RWPE1 (cell line): ENCODE data around the gene FANCL.

ENCODE experiments used
- CTCF ChIA-PET: fragments of 350-600 bp; sonication (Branson Sonifier 250); formaldehyde crosslinking; extraction: SDS; loops from one replicate; lab custom pipeline; 2021; lab: Yijun Ruan, JAX
- POLR2A ChIA-PET: fragments of 400-600 bp; formaldehyde crosslinking; extraction: SDS; loops from one replicate; lab custom pipeline; 2020; ENCODE audit warnings: antibody characterized with exemption; ENCODE audit not compliant: low non-redundant PET; lab: Yijun Ruan, JAX
- DNase-seq: peaks from one replicate; pipeline ENCODE4 v3.0.0; 2012; ENCODE audit warnings: low spot score
- H3K27ac ChIP-seq: fragments of 450-650 bp; 2 replicates; pipeline ENCODE4 v1.5.1; 2017
- TF ChIP-seq, protein P1 (sequence below): fragments of 450-650 bp; conservative IDR thresholded peaks from 2 replicates; pipeline ENCODE4 v1.5.1; 2017; ENCODE audit warnings: low read depth, mild to moderate bottlenecking

FANCL gene

DNA sequence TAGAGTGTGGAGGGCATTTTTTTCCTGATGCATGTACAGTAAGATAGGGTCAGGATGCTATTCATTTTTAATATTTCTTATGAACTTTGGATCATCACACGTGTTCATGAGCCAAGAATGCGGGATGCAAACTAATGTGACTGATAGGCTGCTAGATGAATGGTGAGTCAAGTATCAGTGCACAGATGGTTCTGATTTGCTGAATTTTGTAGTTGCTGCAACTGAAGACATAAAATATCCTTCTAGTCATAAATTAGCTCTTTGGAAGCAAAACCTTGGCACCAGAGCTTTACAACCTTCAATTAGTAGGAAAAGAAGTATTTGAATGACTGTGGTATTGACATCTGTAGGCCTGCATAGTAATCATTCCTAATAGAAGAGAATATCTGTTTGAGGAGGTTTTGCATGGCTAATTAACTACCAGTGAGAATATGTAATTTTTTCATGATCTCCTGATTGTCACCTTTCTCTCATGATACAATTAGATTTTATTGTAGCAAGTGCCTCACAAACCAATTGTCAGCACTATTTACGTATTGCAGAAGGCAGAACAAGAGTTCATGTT, 100.5 kb downstream of the FANCL start:
- no peak overlapping the region for H3K27ac ChIP-seq
- TF ChIP-seq, protein P1, sequence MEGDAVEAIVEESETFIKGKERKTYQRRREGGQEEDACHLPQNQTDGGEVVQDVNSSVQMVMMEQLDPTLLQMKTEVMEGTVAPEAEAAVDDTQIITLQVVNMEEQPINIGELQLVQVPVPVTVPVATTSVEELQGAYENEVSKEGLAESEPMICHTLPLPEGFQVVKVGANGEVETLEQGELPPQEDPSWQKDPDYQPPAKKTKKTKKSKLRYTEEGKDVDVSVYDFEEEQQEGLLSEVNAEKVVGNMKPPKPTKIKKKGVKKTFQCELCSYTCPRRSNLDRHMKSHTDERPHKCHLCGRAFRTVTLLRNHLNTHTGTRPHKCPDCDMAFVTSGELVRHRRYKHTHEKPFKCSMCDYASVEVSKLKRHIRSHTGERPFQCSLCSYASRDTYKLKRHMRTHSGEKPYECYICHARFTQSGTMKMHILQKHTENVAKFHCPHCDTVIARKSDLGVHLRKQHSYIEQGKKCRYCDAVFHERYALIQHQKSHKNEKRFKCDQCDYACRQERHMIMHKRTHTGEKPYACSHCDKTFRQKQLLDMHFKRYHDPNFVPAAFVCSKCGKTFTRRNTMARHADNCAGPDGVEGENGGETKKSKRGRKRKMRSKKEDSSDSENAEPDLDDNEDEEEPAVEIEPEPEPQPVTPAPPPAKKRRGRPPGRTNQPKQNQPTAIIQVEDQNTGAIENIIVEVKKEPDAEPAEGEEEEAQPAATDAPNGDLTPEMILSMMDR = no peak
- no peak for DNase-seq
- ChIA-PET POLR2A (no interaction called here), CTCF (no interaction called here)

DNA sequence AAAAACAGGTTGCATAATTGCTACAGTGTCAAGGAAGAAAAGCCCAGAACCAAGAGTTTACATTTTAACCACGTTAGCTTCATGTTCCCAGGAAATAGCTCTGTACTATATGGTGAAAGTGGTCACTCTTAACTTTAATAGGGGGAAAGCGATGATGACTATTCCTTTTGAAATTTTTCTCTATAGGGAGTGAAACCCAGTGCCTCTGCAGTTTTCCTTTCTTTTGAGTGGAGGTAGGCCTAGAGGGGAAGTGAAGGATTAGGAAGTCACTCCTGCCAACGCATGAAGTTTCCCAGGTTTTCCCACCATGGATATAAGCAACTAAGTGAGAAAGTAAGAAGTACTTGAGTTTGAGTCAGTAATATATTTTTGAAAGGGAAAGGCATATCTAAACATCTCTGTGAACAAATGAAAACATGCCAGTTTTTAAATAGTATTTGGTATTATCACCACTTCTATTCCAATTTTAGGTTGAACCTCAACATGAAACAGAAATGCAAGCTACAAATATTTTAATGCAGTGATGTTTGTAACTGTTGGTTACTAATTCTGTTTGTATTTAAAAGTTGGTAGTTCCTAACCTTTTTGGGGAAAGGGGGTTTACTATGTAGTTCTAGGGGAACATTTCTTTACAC, 102.6 kb downstream of the FANCL start:
- ChIA-PET CTCF (no interaction called here), POLR2A (no interaction called here)
- no peak overlapping the region for H3K27ac ChIP-seq

DNA sequence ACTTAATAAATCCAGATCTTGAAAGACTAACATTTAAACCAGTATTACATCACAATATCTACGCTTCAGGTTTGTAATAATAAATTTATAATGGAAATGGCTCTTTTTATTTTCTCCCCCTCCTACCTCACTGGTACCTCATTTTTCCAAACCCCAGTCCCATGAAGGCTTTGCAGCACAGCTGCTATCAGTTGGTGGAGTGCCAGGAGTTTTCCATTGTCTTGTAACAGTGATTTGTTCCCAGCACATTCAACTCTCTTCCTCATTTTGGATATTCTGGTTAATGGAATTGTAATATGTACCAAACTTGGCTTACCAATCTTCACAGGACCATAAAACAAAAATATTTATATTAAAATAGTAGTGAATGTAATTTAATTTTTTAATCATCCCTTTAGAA, 103.3 kb downstream of the FANCL start:
- DNase-seq = no peak
- H3K27ac ChIP-seq = no peak overlapping the region
- POLR2A ChIA-PET = no interaction called here
- CTCF ChIA-PET = no interaction called here
- TF ChIP-seq, protein P1 = no peak

More for the DNA sequence above, 102.6 kb downstream of the FANCL start:
- TF ChIP-seq, protein P1 = no peak
- no peak for DNase-seq

DNA sequence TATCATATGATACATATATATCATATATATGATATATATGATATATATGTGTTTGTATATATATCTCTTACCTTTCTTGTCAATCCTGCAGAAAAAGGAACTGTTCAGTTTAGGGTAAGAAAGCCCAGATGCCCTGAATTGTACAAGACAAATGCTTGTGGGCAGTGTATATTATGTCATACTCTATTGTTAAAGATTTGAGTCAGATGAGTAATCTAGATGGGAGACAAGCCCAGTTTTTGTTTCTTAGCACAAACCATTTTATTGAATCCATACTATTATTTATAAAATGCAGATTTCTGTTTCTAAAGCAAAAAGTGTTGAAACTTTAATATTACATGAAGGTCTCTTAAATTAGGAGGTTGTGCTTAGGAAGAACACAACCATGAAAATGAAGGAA, 103.9 kb downstream of the FANCL start:
- no peak overlapping the region for H3K27ac ChIP-seq
- ChIA-PET POLR2A (no interaction called here), CTCF (no interaction called here)
- TF ChIP-seq, protein P1 = no peak
- no peak for DNase-seq

DNA sequence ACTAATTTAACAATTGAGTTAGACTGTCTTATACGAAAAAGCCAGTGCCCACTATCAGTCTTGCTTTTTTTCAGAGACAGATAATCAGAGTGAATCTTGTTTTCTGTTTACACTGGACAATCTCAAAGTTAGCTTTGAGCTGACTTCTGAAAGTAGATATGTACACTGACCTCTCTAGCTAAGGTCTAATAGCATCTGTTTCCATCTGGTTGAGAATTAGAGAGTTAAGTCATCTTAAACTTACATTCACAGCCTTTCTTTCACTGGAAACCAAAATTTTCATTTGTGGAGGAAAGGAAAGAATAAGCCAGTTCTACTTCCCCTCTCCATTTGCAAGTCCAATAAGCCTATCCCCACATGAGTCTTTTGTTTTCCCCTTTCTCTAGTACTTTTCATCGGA, 105.3 kb downstream of the FANCL start:
- ChIA-PET CTCF (no interaction called here), POLR2A (no interaction called here)
- TF ChIP-seq, protein P1 = no peak
- DNase-seq = no peak
- no peak overlapping the region for H3K27ac ChIP-seq

DNA sequence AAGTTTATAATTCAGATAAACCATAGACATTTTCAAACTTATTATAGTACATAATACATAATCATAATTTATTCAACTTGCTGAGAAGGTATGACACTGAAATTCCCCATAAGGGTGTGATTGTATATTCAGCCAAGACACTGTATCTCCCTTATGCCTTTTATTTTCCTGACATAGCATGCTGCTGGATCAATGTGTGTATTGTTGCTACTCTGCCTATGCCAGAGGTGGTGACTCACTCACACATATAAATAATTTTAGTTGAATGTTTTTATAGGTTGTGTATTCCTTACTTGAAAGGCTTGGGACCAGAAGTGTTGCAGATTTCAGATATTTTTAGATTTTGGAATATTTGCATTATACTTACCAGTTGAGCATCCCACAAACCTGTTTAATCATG, 107.7 kb downstream of the FANCL start:
- TF ChIP-seq, protein P1 = no peak
- no peak for DNase-seq
- H3K27ac ChIP-seq = no peak overlapping the region
- CTCF ChIA-PET = no interaction called here
- POLR2A ChIA-PET = no interaction called here
